Heart left ventricle (tissue), 16 donors: ENCODE results near the gene KISS1R. TPM values are rescaled to one million over a fixed set of nuclear protein-coding genes. Genes with fewer than 3 reads are reported as not detected.

Source experiments
- ATAC-seq, 4 donors: fragments of 200-7000 bp; cut with Tn5 transposase; one replicate each; pipeline ENCODE4 v1.9.1; 2020 to 2022; ENCODE audit warnings: moderate library complexity in 4 of 4, mild to moderate bottlenecking in 3 of 4, moderate number of reproducible peaks in 1 of 4
- DNase-seq, 5 donors: peaks; one replicate each; pipeline ENCODE4 v3.0.0-alpha.2; 2020
- H3K27ac ChIP-seq, 12 donors: fragments of 200-600 bp; sonication (generic) in 4 of 12; one replicate each; pipeline versions ENCODE4 v1.5.0 to v1.8.0; 2016 to 2022; ENCODE audit warnings: mild to moderate bottlenecking in 2 of 12
- H3K27me3 ChIP-seq, 9 donors: fragments of 200-600 bp; sonication (generic) in 2 of 9; one replicate each; pipeline versions ENCODE4 v1.5.1 to v1.8.0; 2016 to 2022; ENCODE audit warnings: mild to moderate bottlenecking in 3 of 9
- H3K36me3 ChIP-seq, 9 donors: fragments of 200-600 bp; sonication (generic) in 2 of 9; one replicate each; pipeline versions ENCODE4 v1.5.0 to v1.8.0; 2018 to 2022; ENCODE audit warnings: mild to moderate bottlenecking in 2 of 9
- H3K4me1 ChIP-seq, 12 donors: fragments of 200-600 bp; sonication (generic) in 4 of 12; one replicate each; pipeline versions ENCODE4 v1.5.0 to v1.8.0; 2016 to 2022; ENCODE audit warnings: mild to moderate bottlenecking in 3 of 12
- H3K4me3 ChIP-seq, 12 donors: fragments of 200-600 bp; sonication (generic) in 4 of 12; one replicate each; pipeline versions ENCODE4 v1.5.0 to v1.8.0; 2017 to 2022; ENCODE audit warnings: mild to moderate bottlenecking in 9 of 12, moderate library complexity in 4 of 12
- H3K9me3 ChIP-seq, 12 donors: fragments of 200-600 bp; sonication (generic) in 4 of 12; one replicate each; pipeline versions ENCODE4 v1.5.0 to v1.8.0; 2016 to 2022; ENCODE audit warnings: mild to moderate bottlenecking in 1 of 12
- CTCF ChIP-seq, 12 donors: fragments of 200-600 bp; sonication (generic) in 4 of 12; IDR thresholded peaks; one replicate each; pipeline versions ENCODE4 v1.5.0 to v1.8.0; 2018 to 2022; ENCODE audit warnings: antibody characterized with exemption in 12 of 12, mild to moderate bottlenecking in 5 of 12
- POLR2A ChIP-seq, 2 donors: fragments of 450-650 bp; IDR thresholded peaks; one replicate each; pipeline ENCODE4 v1.6.1; 2017; ENCODE audit warnings: antibody characterized with exemption in 2 of 2, mild to moderate bottlenecking in 2 of 2, moderate library complexity in 2 of 2
- WGBS, 4 donors: extraction: QIAGEN DNeasy Blood & Tissue Kit in 2 of 4; methylation state at CpG; one replicate each; pipeline versions ENCODE4 v1.1.5 to v1.1.7; 2013 to 2018; 5-methylcytosine and 5-hydroxymethylcytosine counted together
- intact Hi-C, 10 donors: fragments of 100-400 bp; cut with DNase I; formaldehyde crosslinking; loops; one replicate each; pipeline versions ENCODE4 v1.11.1 to v1.14.2; 2022
- polyA plus RNA-seq, 2 donors: library from polyadenylated mRNA; stranded (reverse); fragments of 200-250 nt; gene quantifications; one replicate each; pipeline ENCODE4 v1.2.3, GENCODE V29; 2013
- total RNA-seq, 9 donors: library from RNA; depleted of rRNA in 2 of 9; stranded (reverse); fragments of >200 nt in 2 of 9; fragmentation: NEBNext Ultra II Directional in 3 of 9; extraction: Animal tissue kit (Norgen Biotek cat#: 25700) in 3 of 9; gene quantifications; one replicate each; pipeline versions ENCODE4 v1.1.0 to v1.2.4, GENCODE V29; 2016 to 2023
- donor health status: ischemic (EF 13 %, LVEDD 7.1; RV severe dilation, severe dysfunction).
- donor health status: healthy with polysubstance abuse.
- donor health status: DM: no; HTN: yes; CAD: no.
- donor health status: DM: no; HTN: no; CAD: no.
- donor health status: ischemic (EF 25% LVEDD 6.9; RV normal size, moderate dysfunction).
- donor health status: ischemic (EF 25% LVEDD 5.7; RV mildly dilated, moderate dysfunction).
- donor health status: healthy.
- donor health status: DM: yes; HTN: yes; CAD: no.
- donor health status: ischemic (EF 35%, LVEDD 5.7; RV mildly dilated, moderate dysfunction).
- donor health status: nonischemic (EF 11% LVEDD 7.7; RV severe dilation, severe dysfunction).
- donor health status: DM: yes; HTN: yes; CAD: no.
- donor health status: PGD.
- donor health status: ischemic (EF 29% LVEDD 5.4; RV normal size, mild dysfunction).
- donor health status: nonischemic (EF 23%, LVEDD 6.1; RV moderate dilation, normal function).

KISS1R gene
- total and polyA plus RNA-seq, 11 donors: not detected

GRCh38 chr19:896999-897398 is 20.1 kb upstream of the KISS1R start:
- TF ChIP-seq CTCF (IDR thresholded peaks at IDR 0.05): no peak
- no peak for TF ChIP-seq POLR2A (IDR thresholded peaks at IDR 0.05)
- ATAC-seq: no peak

GRCh38 chr19:897442-898039 is 19.6 kb upstream of the KISS1R start:
- H3K36me3 ChIP-seq: peaks cover 0 to 40% (median 14%) of the 10 kb centered on the region in 9 donors
- DNase-seq: no peak
- 90 to 92% (median 92%) methylated on average over 16 to 26 of the region's 26 CpGs for WGBS, 4 donors
- H3K27ac ChIP-seq: no peak overlapping the region
- no peak for TF ChIP-seq POLR2A (IDR thresholded peaks at IDR 0.05)
- TF ChIP-seq CTCF (IDR thresholded peaks at IDR 0.05): no peak
- H3K4me3 ChIP-seq: no peak overlapping the region
- no peaks in the 10 kb centered on the region for H3K9me3 ChIP-seq
- H3K4me1 ChIP-seq: peaks cover 0 to 7% (median 2%) of the 10 kb centered on the region in 12 donors
- H3K27me3 ChIP-seq: no peaks in the 10 kb centered on the region
- intact Hi-C loops: no loop called here
- no peak for ATAC-seq

More at GRCh38 chr19:896999-897398, 20.1 kb upstream of the KISS1R start:
- Histone ChIP-seq H3K9me3 (no peaks in the 10 kb centered on the region), H3K4me1 (peaks cover 0 to 11% (median 4%) of the 10 kb centered on the region in 12 donors), H3K27me3 (no peaks in the 10 kb centered on the region), H3K4me3 (no peak overlapping the region), H3K27ac (no peak overlapping the region), H3K36me3 (peaks cover 0 to 35% (median 14%) of the 10 kb centered on the region in 9 donors)
- intact Hi-C loops: no loop called here
- no peak for DNase-seq
- WGBS, 4 donors: 91 to 94% (median 93%) methylated on average over 11 of the region's 11 CpGs

GRCh38 chr19:898663-899062 is 18.5 kb upstream of the KISS1R start:
- DNase-seq (no peak), ATAC-seq (no peak)
- peaks cover 0 to 5% (median under 1%) of the 10 kb centered on the region in 12 donors for H3K4me1 ChIP-seq
- TF ChIP-seq POLR2A (IDR thresholded peaks at IDR 0.05): no peak
- no peak for TF ChIP-seq CTCF (IDR thresholded peaks at IDR 0.05)
- 74 to 88% (median 86%) methylated on average over 13 to 20 of the region's 20 CpGs for WGBS, 4 donors
- H3K27ac ChIP-seq: no peak overlapping the region
- peaks cover 0 to 42% (median 14%) of the 10 kb centered on the region in 9 donors for H3K36me3 ChIP-seq
- intact Hi-C loops: no loop called here
- no peak overlapping the region for H3K4me3 ChIP-seq
- H3K9me3 ChIP-seq: no peaks in the 10 kb centered on the region
- no peaks in the 10 kb centered on the region for H3K27me3 ChIP-seq

- ATAC-seq (peak in 1 of 4 donors; percentile 4), DNase-seq (no peak)
- H3K9me3 ChIP-seq: no peaks in the 10 kb centered on the region
- TF ChIP-seq POLR2A (IDR thresholded peaks at IDR 0.05): no peak
- TF ChIP-seq CTCF (IDR thresholded peaks at IDR 0.05): no peak
- no peaks in the 10 kb centered on the region for H3K27me3 ChIP-seq
- H3K4me3 ChIP-seq: no peak overlapping the region
- H3K4me1 ChIP-seq: no peaks in the 10 kb centered on the region
- WGBS, 4 donors: 90 to 92% (median 91%) methylated on average over 25 to 32 of the region's 32 CpGs
- H3K27ac ChIP-seq: no peak overlapping the region
- intact Hi-C loops: no loop called here
- H3K36me3 ChIP-seq: peaks cover 0 to 42% (median 14%) of the 10 kb centered on the region in 9 donors
Measured at GRCh38 chr19:899336-900042, 17.6 kb upstream of the KISS1R start.
